Endothelial cell of hepatic sinusoid (primary cell): ENCODE data around the gene SPAG6.
"Not testable (repeated sequence)": the region's sequence is repeated elsewhere in the genome, so short reads cannot be mapped to it uniquely, and the experiment has no call there.

Experiments used
- in situ Hi-C: cut with HindIII; loops from 2 replicates; pipeline ENCODE4 v1.10.0; 2017; ENCODE audit warnings: low sequenced_read_pairs

SPAG6 gene

DNA sequence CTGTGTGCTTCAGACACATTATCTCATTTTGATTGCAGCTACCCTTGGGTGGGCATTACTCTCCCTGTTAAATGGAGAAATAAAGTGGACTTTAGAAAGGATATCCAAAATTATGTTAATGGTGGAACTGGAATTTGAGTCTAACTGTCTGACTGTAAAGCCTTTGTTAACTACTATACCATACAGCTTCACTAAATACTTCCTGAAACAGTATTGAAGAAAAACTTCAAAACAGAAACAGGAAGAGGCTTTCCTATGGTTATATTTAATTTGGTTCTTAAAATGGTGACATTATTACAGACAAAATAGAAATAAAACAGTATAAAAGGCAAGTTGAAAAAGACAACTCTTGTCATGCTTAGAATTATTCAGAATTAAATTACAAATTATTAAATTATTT is 25.0 kb downstream of the SPAG6 start:
- in situ Hi-C loops: no loop called here

DNA sequence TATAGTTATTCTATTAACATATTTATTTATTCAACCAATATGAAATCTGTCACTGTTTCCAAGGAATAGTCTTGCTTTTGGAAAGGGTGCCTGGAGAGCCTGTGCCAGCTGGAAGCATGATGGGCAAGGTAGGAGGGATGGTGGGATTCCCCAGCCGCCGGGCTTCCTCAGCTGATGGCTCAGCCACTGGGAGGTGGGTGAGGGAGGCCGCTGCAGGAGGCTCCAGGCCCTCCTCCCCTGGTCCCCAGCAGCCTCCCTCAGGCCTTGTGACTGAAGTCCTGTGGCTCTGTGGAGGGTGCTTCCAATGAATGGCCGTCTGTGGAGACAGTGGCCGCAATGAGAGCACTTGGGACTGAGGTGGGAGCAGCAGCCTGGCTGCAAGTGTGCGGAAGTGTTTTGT is 27.0 kb downstream of the SPAG6 start:
- in situ Hi-C loops: no loop called here

DNA sequence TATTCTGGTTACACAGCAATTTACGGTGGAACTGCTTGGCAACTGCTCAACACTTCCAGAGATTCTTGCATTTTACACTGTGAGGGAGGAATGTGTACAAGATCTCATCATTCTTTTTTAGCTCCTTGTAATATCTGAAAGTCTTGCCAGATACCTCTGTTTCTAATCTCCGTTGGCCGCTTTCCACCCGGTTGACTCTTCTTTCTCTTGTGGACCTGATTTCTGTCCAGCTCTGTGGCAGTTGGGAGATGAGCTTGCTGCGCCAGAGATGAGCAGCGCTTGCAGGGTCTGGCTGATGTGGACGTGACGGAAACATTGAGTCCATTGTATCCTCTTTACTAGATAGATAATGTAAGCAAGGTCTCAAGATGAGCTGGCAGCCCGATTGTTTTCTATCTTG is 27.6 kb downstream of the SPAG6 start:
- in situ Hi-C loops: no loop called here

DNA sequence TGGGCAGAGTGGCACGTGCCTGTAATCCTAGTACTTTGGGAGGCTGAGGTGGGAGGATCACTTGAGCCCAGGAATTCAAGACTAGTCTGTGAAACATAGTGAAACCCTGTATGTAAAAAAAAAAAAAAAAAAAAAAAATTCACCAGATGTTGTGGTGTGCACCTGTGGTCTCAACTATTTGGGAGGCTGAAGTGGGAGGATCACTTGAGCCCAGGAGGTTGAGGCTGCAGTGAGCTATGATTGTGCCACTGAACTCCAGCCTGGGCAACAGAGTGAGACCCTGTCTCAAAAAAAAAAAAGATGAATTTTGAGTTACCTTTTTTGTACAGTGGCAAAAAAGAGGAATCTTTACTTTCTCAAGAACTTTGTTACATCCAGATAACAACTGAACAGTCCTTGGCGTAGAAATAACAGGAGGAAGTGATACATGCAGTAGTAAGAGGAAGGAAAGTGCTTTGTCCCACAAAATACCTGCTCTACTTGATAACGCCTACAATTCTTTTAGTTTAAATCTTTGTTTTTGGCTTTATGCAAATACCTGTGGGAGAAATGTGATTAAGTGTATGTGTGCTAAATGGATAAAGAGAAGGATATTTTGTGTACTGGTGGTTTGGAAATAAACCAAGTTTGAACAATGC is 29.3 kb downstream of the SPAG6 start:
- in situ Hi-C loops: no loop called here

GRCh38 chr10:22379059-22379458 is 33.8 kb downstream of the SPAG6 start:
- in situ Hi-C loops: no loop called here

GRCh38 chr10:22381262-22381661 is 36.0 kb downstream of the SPAG6 start:
- in situ Hi-C loops: no loop called here

GRCh38 chr10:22386503-22386902 is 41.2 kb downstream of the SPAG6 start:
- in situ Hi-C loops: no loop called here

DNA sequence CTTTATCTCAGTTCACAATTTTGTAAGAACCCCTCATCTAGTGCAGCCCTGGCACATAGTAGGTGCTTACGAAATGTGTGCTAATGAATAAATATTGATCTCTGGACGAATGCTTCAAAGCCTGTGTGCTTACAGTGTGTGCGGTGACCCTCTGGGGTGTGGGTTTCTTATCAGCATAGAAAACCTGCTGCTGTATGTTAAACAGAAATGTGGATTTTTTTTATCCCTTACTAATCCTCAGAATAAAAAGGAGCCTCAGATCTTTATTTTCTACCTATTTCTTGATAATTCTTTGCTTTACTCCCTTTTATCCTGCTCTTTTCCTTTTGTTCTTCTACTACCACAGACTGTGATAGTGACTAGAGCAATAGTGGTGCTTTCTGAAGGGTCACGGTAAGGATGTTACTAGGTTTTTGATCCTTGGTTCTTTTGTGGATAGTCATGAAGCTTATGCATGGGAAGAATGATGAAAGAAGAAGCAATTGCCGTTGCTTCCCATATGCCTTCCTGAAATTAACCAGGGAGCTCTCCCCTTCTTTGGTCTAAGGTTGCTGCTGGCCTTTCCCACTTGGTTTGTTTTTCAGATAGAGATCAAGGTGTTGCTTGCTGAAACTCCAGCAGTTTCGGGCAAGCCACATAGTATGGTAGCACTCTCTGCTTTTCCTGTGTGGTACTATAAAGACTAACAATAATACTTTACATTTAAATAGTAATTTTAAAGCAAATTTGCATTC is 44.7 kb downstream of the SPAG6 start:
- in situ Hi-C loops: no loop called here

DNA sequence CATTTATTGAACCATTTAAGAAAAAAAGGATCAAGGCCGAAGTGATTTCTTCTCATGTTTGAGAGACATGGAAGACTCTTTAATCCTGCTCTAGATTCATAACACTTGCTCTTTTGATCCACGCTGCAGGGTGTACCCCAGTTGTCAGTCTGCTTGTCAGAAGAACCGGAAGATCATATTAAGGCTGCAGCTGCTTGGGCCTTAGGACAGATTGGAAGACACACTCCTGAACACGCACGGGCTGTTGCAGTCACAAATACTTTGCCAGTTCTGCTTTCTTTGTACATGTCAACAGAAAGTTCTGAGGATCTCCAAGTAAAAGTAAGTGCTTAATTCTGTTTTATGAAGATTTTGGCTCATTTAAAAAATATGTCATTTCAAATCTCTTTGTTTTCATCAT is 46.3 kb downstream of the SPAG6 start:
- in situ Hi-C loops: no loop called here

DNA sequence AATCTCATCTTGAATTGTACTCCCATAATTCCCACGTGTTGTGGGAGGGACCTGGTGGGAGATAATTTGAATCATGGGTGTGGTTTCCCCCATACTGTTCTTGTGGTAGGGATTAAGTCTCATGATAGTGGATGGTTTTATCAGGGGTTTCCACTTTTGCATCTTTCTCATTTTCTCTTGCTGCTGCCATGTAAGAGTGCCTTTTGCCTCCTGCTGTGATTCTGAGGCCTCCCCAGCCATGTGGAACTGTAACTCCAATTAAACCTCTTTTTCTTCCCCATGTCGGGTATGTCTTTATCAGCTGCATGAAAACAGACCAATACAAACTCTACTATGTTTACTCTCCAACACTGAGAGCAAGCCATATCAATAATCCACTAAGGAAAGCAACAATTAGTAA is 50.9 kb downstream of the SPAG6 start:
- in situ Hi-C loops: not testable (repeated sequence)

- in situ Hi-C loops: not testable (repeated sequence)
Observed at GRCh38 chr10:22406916-22407315, 61.6 kb downstream of the SPAG6 start.

GRCh38 chr10:22410394-22410793 is 65.1 kb downstream of the SPAG6 start:
- in situ Hi-C loops: no loop called here

- in situ Hi-C loops: no loop called here
Observed at GRCh38 chr10:22410846-22411245, 65.5 kb downstream of the SPAG6 start.

DNA sequence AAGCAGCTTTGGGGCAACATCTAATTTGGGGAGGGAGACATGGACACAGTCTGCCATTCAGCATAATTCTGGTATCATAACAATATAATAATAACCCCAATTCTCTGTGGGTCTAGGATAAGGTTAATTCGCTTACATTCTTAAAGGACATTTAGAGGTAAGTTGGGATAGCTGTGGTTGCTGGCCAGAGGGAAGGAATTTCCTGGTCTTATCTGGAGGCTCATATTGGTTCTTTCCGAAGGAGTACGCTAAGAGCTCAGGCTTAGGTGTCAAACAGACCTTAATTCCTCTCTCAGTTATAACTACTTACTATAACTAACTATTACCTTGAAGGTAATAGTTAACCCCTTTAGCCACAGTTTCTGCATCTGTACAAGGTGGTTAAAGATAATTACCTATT is 68.8 kb downstream of the SPAG6 start:
- in situ Hi-C loops: no loop called here

DNA sequence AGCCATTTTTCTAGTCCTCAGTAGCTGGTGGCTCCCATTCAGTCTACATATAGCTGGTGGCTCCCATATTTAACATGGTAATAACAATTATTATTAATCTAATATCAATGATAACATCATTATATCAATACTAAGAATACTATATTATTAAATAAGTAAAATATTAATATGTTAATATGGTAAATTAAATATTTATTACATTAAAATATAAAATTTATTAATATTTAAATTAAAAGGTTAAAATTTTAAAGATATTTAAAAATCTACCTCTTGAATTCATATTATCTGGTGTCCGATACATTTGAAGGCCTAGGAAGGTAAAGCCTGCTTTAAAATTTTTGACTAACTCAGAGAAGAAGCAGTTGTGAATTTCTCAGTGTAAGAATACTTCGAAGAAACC is 69.8 kb downstream of the SPAG6 start:
- in situ Hi-C loops: no loop called here

DNA sequence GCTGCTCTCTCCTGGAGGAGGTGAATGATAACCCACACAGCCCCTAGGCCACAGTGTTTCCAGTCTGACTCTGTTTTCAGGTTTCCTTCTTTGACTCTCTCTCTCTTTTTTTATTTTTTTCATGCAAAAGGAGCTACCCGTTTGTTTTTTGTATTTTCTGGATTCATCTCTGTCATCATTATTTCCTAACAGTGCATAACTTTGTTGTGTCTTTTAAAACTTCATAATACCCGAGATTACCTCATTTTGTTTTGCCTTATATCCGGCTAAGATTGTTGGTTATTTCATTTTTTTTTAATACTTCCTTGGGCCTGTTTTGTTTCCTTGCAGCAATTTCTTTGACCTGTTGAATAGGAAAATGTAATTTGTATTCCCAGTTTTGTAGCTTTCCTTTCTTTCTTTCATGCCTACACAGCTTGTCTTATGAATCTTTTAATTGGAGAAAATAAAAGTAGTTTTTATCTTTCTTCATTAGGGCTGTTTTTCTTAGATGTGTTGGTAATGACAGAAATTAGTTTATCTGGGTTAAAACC is 72.5 kb downstream of the SPAG6 start:
- in situ Hi-C loops: no loop called here

DNA sequence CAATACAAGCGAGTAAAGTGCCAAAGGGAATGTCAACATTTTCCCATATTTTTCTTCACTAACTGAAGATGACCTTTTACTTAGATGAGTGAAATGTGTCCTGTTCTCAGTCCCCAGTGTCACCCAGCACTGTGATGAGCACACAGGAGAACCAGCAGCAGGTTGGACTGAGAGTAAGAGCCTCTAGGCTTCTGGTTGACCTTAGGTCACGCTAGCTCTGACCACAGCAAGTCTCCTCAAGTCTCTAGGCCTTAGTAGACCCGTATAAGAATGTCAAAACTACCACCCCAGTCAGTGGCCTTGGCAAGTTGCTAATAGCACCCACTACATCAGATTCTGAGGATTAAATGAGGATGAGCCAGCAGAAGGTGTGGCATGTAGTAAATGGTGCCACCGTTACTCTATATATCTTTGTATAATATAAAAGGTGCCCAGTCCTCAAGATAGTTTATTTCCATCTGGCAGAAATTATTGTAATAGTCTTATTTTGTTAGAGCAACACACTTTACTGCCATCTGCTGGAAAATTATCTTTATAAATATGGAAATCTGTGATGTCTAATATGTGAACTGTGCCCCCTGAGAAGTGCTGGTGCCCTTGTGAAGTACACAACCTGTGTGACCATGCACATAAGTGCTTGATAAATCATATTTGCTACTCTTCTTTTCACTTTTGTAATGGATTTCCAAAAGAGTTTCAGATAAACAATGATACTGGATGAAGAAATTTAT is 75.7 kb downstream of the SPAG6 start:
- in situ Hi-C loops: no loop called here

GRCh38 chr10:22426653-22427052 is 81.4 kb downstream of the SPAG6 start:
- in situ Hi-C loops: no loop called here

DNA sequence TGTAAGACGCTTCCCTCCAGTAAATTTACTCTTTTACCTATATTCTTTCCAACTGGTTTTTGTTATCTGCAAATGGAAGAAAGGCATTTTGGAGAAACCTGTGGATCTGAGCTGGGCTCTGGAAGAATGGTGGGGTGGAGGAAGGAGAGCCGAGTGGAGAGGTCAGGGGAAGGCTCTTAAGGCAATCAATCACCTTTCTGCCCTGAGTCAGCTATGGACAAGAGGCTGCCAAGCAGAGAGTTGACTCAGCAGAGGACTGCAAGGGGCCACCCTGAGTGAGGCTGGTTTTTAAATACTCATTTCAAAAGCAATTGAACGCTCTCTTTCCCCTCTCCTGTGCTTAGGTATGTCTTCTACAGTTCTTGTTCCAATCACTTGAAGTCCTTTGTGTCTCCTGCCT is 81.8 kb downstream of the SPAG6 start:
- in situ Hi-C loops: no loop called here

DNA sequence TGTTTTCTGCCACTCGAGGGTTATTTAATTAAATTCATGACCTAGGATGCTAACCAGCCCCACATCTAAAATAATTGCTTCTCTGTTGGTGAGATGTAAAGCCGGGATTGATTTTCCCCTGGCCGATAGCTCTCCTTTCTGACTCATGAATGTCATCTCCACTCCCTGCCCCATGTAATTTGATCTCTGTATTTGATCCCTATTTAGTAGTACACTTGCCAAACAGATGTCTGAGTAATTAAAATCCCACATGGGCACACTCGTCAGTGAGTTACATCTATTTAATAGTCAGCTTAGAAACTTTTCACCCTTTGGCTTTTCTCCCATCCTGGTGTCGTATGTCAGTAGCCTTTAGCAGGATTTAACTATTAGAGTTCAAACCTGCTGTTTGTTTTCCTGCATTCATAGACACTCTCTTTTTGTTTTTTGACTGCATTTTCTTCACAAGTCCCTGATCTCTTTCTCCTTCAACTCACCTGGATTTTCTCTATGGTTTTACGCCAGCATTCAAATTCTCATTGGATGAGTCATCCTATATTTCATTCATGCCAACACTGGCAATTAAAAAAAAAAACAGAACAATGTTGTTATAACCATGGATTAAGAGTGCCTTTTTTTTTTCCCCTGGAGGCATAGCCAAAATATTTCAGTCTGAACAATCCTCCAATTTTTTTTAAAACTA is 82.7 kb downstream of the SPAG6 start:
- in situ Hi-C loops: no loop called here

- in situ Hi-C loops: no loop called here
Observed at GRCh38 chr10:22429146-22429545, 83.8 kb downstream of the SPAG6 start.
